GM21423 (cell line): Measurements from ENCODE around the gene CRTAC1.

Experiments used
- ATAC-seq: cut with Tn5 transposase; IDR thresholded peaks from one replicate; pipeline ENCODE4 v1.9.1; 2021; ENCODE audit warnings: mild to moderate bottlenecking, moderate library complexity; ENCODE audit not compliant: unreplicated experiment

CRTAC1 gene

GRCh38 chr10:97818572-97818971 is 211.8 kb downstream of the CRTAC1 start:
- no peak for ATAC-seq

DNA sequence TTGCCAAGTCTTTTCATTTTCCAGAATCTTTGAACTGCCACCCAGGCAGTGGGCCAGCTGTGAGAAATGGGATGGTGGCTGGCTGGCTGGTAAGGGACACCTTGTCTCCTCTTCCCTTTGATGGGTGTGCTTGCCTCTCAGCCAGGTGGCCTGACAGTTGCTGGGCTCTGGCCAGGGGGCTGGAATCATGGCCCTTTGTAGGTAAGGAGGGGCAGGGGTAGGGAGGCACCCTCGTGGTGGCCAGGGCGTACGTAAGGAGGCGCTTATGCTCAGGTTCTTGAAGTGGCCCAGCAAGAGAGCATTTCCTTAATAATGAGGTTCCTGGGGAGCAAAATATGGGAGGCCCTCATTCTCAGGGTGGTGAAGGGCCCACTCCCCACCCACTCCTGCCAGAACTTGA is 213.8 kb downstream of the CRTAC1 start:
- ATAC-seq: no peak
